CD8-positive, alpha-beta memory T cell (primary cell): ENCODE data around the gene OR2V2. TPM values are rescaled to one million over a fixed set of nuclear protein-coding genes. Genes with fewer than 3 reads are reported as not detected.
"Not testable (repeated sequence)": the region's sequence is repeated elsewhere in the genome, so short reads cannot be mapped to it uniquely, and the experiment has no call there.

ENCODE experiments used
- CTCF ChIA-PET: fragments of 350-600 bp; sonication (Branson Sonifier 250); formaldehyde crosslinking; loops from one replicate; lab custom pipeline; 2021; ENCODE audit warnings: antibody characterized with exemption; lab: Charles Lee
- POLR2A ChIA-PET: fragments of 350-600 bp; sonication (Branson Sonifier 250); formaldehyde crosslinking; loops from one replicate; lab custom pipeline; 2021; ENCODE audit warnings: antibody characterized with exemption; lab: Charles Lee
- DNase-seq, 5 donors: peaks; one replicate each; pipeline versions ENCODE4 v3.0.0 to v3.0.0-alpha.2; 2020 to 2022; ENCODE audit warnings: mixed read lengths in 1 of 5
- H3K27ac ChIP-seq: one replicate; pipeline ENCODE4 v1.7.0; 2013; ENCODE audit warnings: low read depth, mild to moderate bottlenecking, low read length, moderate library complexity
- H3K27me3 ChIP-seq: 2 replicates; pipeline ENCODE4 v1.7.0; 2013; ENCODE audit warnings: low read length, mild to moderate bottlenecking; ENCODE audit not compliant: insufficient read depth, poor library complexity, severe bottlenecking
- H3K36me3 ChIP-seq: 2 replicates; pipeline ENCODE4 v1.7.0; 2013; ENCODE audit warnings: mild to moderate bottlenecking, low read length, moderate library complexity; ENCODE audit not compliant: insufficient read depth
- H3K4me1 ChIP-seq: 2 replicates; pipeline ENCODE4 v1.7.0; 2013; ENCODE audit warnings: mild to moderate bottlenecking, low read length, moderate library complexity; ENCODE audit not compliant: insufficient read depth
- H3K4me3 ChIP-seq: 2 replicates; pipeline ENCODE4 v1.7.0; 2013; ENCODE audit warnings: mild to moderate bottlenecking, low read length
- H3K9me3 ChIP-seq: 2 replicates; pipeline ENCODE4 v1.7.0; 2013; ENCODE audit warnings: mild to moderate bottlenecking, low read length
- H3K27ac Mint-ChIP-seq, 8 donors: one replicate each; pipeline ENCODE4 v1.8.0; 2020 to 2021; ENCODE audit warnings: mixed read lengths in 8 of 8, mild to moderate bottlenecking in 6 of 8, inconsistent platforms in 3 of 8, moderate library complexity in 3 of 8
- H3K27me3 Mint-ChIP-seq, 2 donors: one replicate each; pipeline ENCODE4 v1.8.0; 2020 to 2021; ENCODE audit warnings: mixed read lengths in 2 of 2, mild to moderate bottlenecking in 1 of 2, moderate library complexity in 1 of 2
- H3K36me3 Mint-ChIP-seq, 3 donors: one replicate each; pipeline ENCODE4 v1.8.0; 2020 to 2021; ENCODE audit warnings: mixed read lengths in 3 of 3, inconsistent platforms in 1 of 3, mild to moderate bottlenecking in 1 of 3
- H3K4me1 Mint-ChIP-seq, 3 donors: one replicate each; pipeline ENCODE4 v1.8.0; 2020 to 2021; ENCODE audit warnings: mixed read lengths in 3 of 3, inconsistent platforms in 1 of 3, mild to moderate bottlenecking in 1 of 3
- H3K4me3 Mint-ChIP-seq, 7 donors: one replicate each; pipeline ENCODE4 v1.8.0; 2020 to 2021; ENCODE audit warnings: mixed read lengths in 7 of 7, mild to moderate bottlenecking in 6 of 7, moderate library complexity in 4 of 7, inconsistent platforms in 2 of 7
- H3K9me3 Mint-ChIP-seq, 5 donors: one replicate each; pipeline ENCODE4 v1.8.0; 2020 to 2022; ENCODE audit warnings: mixed read lengths in 5 of 5, mild to moderate bottlenecking in 3 of 5, moderate library complexity in 2 of 5, inconsistent platforms in 1 of 5
- polyA plus RNA-seq: library from polyadenylated mRNA; unstranded; fragments of 300-500 nt; fragmentation: Illumina TruSeq; gene quantifications from one replicate; pipeline ENCODE4 v1.2.3, GENCODE V29; 2021
- total RNA-seq, 2 experiments: library from RNA; stranded (reverse); gene quantifications; one replicate each; pipeline ENCODE4 v1.2.3, GENCODE V29; 2021

OR2V2 gene
- total and polyA plus RNA-seq, 3 experiments from 2014 or later, result not detected

GRCh38 chr5:181158869-181159268 lies 11.5 kb downstream of the OR2V2 start:
- Mint-ChIP-seq H3K27ac (peak overlapping the region in 6 of 8 donors; percentile 61 to 100 (median 97)), H3K9me3 (no peaks in the 10 kb centered on the region), H3K36me3 (peaks cover 0 to 2% (median 0%) of the 10 kb centered on the region in 3 donors), H3K27me3 (peaks cover 8 to 12% of the 10 kb centered on the region in 2 donors), H3K4me3 (peak overlapping the region in 1 of 7 donors; percentile 47), H3K4me1 (peaks cover 10 to 28% (median 19%) of the 10 kb centered on the region in 3 donors)
- Histone ChIP-seq H3K4me1 (peaks cover 22% of the 10 kb centered on the region), H3K27ac (no peak overlapping the region), H3K27me3 (no peaks in the 10 kb centered on the region), H3K9me3 (no peaks in the 10 kb centered on the region), H3K36me3 (no peaks in the 10 kb centered on the region), H3K4me3 (no peak overlapping the region)
- DNase-seq, result no peak
- POLR2A ChIA-PET, result no interaction called here
- CTCF ChIA-PET, result interaction anchor here (0.8 to 2.4 kb wide), 4 partner anchors 26 to 376 kb away, joined by 3 to 8 read pairs (median 4); no protein-coding TSS in a partner anchor

GRCh38 chr5:181159286-181160151 lies 12.1 kb downstream of the OR2V2 start:
- peak overlapping the region; percentile 74 for H3K4me3 ChIP-seq
- POLR2A ChIA-PET, result no interaction called here
- H3K4me1 Mint-ChIP-seq, result peaks cover 10 to 27% (median 17%) of the 10 kb centered on the region in 3 donors

GRCh38 chr5:181160152-181160754 lies 12.9 kb downstream of the OR2V2 start:
- H3K27me3 Mint-ChIP-seq, result peaks cover 10 to 22% of the 10 kb centered on the region in 2 donors
- Histone ChIP-seq H3K9me3 (no peaks in the 10 kb centered on the region), H3K4me1 (peaks cover 22% of the 10 kb centered on the region), H3K27ac (peak overlapping the region; percentile 96), H3K36me3 (no peaks in the 10 kb centered on the region), H3K27me3 (no peaks in the 10 kb centered on the region), H3K4me3 (peak overlapping the region; percentile 74)
- peak; percentile 75 to 92 (median 81) for DNase-seq
- H3K4me3 Mint-ChIP-seq, result peak overlapping the region; percentile 77 to 90 (median 81)
- ChIA-PET POLR2A (no interaction called here), CTCF (interaction anchor here (1.0 to 2.4 kb wide), 5 partner anchors 8 to 102 kb away, joined by 3 to 8 read pairs (median 5); no protein-coding TSS in a partner anchor)
- peaks cover 0 to under 1% (median 0%) of the 10 kb centered on the region in 5 donors for H3K9me3 Mint-ChIP-seq
- H3K4me1 Mint-ChIP-seq, result peaks cover 10 to 28% (median 19%) of the 10 kb centered on the region in 3 donors
- no peaks in the 10 kb centered on the region for H3K36me3 Mint-ChIP-seq
- peak overlapping the region; percentile 92 to 100 (median 98) for H3K27ac Mint-ChIP-seq

More at GRCh38 chr5:181159286-181160151, 12.1 kb downstream of the OR2V2 start:
- DNase-seq, result peak; percentile 74 to 92 (median 87)
- Histone ChIP-seq H3K27ac (peak overlapping the region; percentile 96), H3K27me3 (no peaks in the 10 kb centered on the region), H3K36me3 (no peaks in the 10 kb centered on the region), H3K9me3 (no peaks in the 10 kb centered on the region), H3K4me1 (peaks cover 22% of the 10 kb centered on the region)
- H3K9me3 Mint-ChIP-seq, result no peaks in the 10 kb centered on the region
- peaks cover 9 to 18% of the 10 kb centered on the region in 2 donors for H3K27me3 Mint-ChIP-seq
- CTCF ChIA-PET, result interaction anchor here (0.8 to 2.4 kb wide), 7 partner anchors 9 to 376 kb away, joined by 3 to 8 read pairs (median 4); no protein-coding TSS in a partner anchor
- no peaks in the 10 kb centered on the region for H3K36me3 Mint-ChIP-seq
- peak overlapping the region; percentile 80 to 92 (median 84) for H3K4me3 Mint-ChIP-seq
- peak overlapping the region; percentile 92 to 100 (median 97) for H3K27ac Mint-ChIP-seq

- peak overlapping the region; percentile 63 for H3K27ac ChIP-seq
- not testable (repeated sequence) for H3K9me3 Mint-ChIP-seq, H3K36me3 Mint-ChIP-seq, H3K36me3 ChIP-seq, H3K9me3 ChIP-seq, H3K27me3 ChIP-seq
- Mint-ChIP-seq H3K27ac (peak overlapping the region; percentile 75 to 98 (median 96)), H3K4me3 (peak overlapping the region; percentile 70 to 88 (median 80)), H3K27me3 (peaks cover 16 to 28% of the 10 kb centered on the region in 2 donors), H3K4me1 (peaks cover 10 to 32% (median 24%) of the 10 kb centered on the region in 3 donors)
- peaks cover 22% of the 10 kb centered on the region for H3K4me1 ChIP-seq
- ChIA-PET POLR2A (interaction anchor here (1.0 kb wide), 1 partner anchor 54 kb away, joined by 4 read pairs; no protein-coding TSS in a partner anchor), CTCF (interaction anchor here (1.0 to 2.4 kb wide), 5 partner anchors 7 to 25 kb away, joined by 3 to 8 read pairs (median 3); no protein-coding TSS in a partner anchor)
- DNase-seq, result peak; percentile 39 to 77 (median 50)
- peak overlapping the region; percentile 48 for H3K4me3 ChIP-seq
These were observed 13.6 kb downstream of the OR2V2 start for GRCh38 chr5:181160755-181161533.

GRCh38 chr5:181161534-181162175 lies 14.3 kb downstream of the OR2V2 start:
- H3K4me1 Mint-ChIP-seq, result peaks cover 10 to 33% (median 25%) of the 10 kb centered on the region in 3 donors
- DNase-seq, result no peak

GRCh38 chr5:181163487-181164075 lies 16.2 kb downstream of the OR2V2 start:
- no peak overlapping the region for H3K4me3 ChIP-seq
- Mint-ChIP-seq H3K36me3 (no peaks in the 10 kb centered on the region), H3K9me3 (peaks cover 0 to 2% (median 0%) of the 10 kb centered on the region in 5 donors), H3K4me1 (peaks cover 13 to 46% (median 34%) of the 10 kb centered on the region in 3 donors), H3K27me3 (peaks cover 40 to 50% of the 10 kb centered on the region in 2 donors), H3K27ac (peak overlapping the region in 7 of 8 donors; percentile 13 to 98 (median 90)), H3K4me3 (peak overlapping the region in 4 of 7 donors; percentile 38 to 79 (median 54))
- CTCF ChIA-PET, result interaction anchor here (1.1 kb wide), 1 partner anchor 26 kb away, joined by 3 read pairs; no protein-coding TSS in a partner anchor
- H3K27me3 ChIP-seq, result no peaks in the 10 kb centered on the region
- H3K27ac ChIP-seq, result peak overlapping the region; percentile 63
- peaks cover 27% of the 10 kb centered on the region for H3K4me1 ChIP-seq
- DNase-seq, result no peak
- no peaks in the 10 kb centered on the region for H3K36me3 ChIP-seq
- POLR2A ChIA-PET, result interaction anchor here (0.6 kb wide), 1 partner anchor 86 kb away, joined by 3 read pairs; no protein-coding TSS in a partner anchor
- no peaks in the 10 kb centered on the region for H3K9me3 ChIP-seq

More at GRCh38 chr5:181161534-181162175, 14.3 kb downstream of the OR2V2 start:
- H3K27me3 ChIP-seq, result no peaks in the 10 kb centered on the region
- H3K4me1 ChIP-seq, result peaks cover 22% of the 10 kb centered on the region
- ChIA-PET POLR2A (interaction anchor here (0.6 to 1.0 kb wide), 2 partner anchors 10 to 53 kb away, joined by 4 read pairs; no protein-coding TSS in a partner anchor), CTCF (interaction anchor here (1.0 kb wide), 1 partner anchor 19 kb away, joined by 3 read pairs; no protein-coding TSS in a partner anchor)
- peak overlapping the region; percentile 48 for H3K4me3 ChIP-seq
- peaks cover 0 to 2% (median 0%) of the 10 kb centered on the region in 5 donors for H3K9me3 Mint-ChIP-seq
- H3K36me3 Mint-ChIP-seq, result no peaks in the 10 kb centered on the region
- peak overlapping the region; percentile 75 to 98 (median 92) for H3K27ac Mint-ChIP-seq
- peaks cover 22 to 35% of the 10 kb centered on the region in 2 donors for H3K27me3 Mint-ChIP-seq
- no peaks in the 10 kb centered on the region for H3K36me3 ChIP-seq
- peak overlapping the region; percentile 63 for H3K27ac ChIP-seq
- peak overlapping the region in 6 of 7 donors; percentile 70 to 88 (median 80) for H3K4me3 Mint-ChIP-seq
- no peaks in the 10 kb centered on the region for H3K9me3 ChIP-seq
